DMS79 treated with DMSO at 0.1 percent for 48 hours (cell line): Measurements from ENCODE around the gene CCDC68.
"Not testable (repeated sequence)": the region's sequence is repeated elsewhere in the genome, so short reads cannot be mapped to it uniquely, and the experiment has no call there.

ENCODE experiments used
- DNase-seq: peaks from one replicate; lab custom pipeline; 2025; lab: John Stamatoyannopoulos, UW

CCDC68 gene, protein sequence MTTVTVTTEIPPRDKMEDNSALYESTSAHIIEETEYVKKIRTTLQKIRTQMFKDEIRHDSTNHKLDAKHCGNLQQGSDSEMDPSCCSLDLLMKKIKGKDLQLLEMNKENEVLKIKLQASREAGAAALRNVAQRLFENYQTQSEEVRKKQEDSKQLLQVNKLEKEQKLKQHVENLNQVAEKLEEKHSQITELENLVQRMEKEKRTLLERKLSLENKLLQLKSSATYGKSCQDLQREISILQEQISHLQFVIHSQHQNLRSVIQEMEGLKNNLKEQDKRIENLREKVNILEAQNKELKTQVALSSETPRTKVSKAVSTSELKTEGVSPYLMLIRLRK

DNA sequence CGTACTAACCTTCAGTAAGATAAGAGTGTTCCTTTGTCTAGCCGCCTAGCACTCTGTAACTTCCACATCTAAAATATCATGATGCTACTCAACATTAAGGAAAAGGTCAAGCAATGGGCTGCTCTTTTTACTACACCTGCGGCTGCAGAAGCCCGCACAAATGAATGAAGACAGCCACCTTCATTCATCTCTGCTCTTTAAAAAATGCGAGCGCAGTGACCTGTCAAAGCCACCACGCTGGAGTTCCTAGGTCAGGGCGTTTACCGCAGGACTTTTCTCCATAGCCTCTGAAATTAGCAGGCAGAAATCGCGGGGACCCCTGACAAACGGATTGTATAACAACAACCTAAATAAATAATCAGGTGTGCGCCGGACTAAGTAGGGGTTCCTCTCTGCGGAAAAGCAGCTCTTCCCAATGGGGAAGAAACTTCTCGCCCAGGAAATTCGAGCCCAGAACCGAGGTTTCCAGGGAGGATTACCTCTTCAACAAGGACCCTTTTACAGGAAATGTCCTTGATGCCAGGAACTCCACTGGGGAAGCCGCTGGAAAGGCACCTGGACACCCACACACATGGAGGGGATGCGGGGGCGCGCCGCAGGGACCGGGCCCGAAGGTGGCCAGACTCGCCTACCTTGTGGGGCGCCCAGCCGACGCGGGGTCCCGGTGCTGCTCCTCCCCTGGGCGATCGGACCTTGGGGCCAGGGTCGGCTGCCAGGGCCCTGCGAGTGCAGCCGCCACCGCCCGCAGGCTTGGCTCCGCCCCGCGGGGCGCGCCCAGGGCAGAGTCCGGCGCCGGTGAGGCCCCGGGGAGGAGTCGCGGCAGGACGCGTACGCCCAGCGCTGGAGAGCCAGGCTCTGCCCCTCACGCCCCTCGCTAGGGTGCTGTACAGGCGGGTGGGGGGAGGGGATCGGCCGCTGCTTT lies at the start of gene CCDC68:
Gene CCDC68 (minus strand): TSS at position 758 of the 922 bp plus-strand sequence. CDS start 16,670 bp downstream, outside the sequence.
- DNase-seq = no peak

DNA sequence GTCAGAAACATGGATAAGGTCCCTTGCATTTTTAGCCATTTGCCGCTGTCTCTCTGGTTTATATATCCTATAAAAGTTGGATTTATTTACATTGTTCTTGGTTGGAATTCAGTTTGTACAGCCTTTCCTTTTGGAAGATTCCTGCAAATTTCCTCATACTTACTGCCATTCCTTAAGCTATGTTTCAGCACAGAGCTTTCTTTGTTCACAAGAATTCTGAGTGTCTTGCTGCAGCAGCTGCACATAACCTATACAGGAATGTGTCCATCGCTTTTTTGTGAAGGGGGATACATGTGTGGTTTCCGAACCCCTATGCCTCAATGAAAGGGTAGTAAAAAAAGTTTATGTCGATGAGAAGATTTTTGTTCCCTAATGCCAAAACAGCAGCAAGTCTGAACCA lies 48.3 kb upstream of the CCDC68 start:
- DNase-seq = no peak

DNA sequence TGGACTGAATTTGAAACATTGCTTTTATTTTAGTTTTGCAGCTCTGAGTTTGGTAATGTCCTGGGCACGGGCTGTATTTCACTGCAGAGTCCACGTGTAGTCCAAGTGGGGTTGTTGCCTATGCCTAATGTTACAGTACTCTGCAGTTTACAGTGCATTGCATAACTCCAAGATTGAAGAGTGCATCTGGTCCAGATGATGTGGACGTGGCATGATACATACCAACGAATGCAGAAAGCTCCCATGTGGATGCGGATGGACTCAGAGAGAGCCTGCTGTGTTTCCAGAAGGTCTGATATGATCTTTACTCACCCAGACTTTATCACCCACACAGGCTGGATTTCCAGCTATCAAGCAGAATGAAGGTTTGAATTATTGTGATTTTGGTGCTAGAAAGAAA lies 44.4 kb upstream of the CCDC68 start:
- no peak for DNase-seq

- no peak for DNase-seq
These were observed 43.0 kb upstream of the CCDC68 start for GRCh38 chr18:55002261-55002660.

- peak; percentile 45 for DNase-seq
These were observed 42.2 kb upstream of the CCDC68 start for GRCh38 chr18:55001394-55002024.

GRCh38 chr18:55000529-55000928 lies 41.3 kb upstream of the CCDC68 start:
- DNase-seq = peak; percentile 70

DNA sequence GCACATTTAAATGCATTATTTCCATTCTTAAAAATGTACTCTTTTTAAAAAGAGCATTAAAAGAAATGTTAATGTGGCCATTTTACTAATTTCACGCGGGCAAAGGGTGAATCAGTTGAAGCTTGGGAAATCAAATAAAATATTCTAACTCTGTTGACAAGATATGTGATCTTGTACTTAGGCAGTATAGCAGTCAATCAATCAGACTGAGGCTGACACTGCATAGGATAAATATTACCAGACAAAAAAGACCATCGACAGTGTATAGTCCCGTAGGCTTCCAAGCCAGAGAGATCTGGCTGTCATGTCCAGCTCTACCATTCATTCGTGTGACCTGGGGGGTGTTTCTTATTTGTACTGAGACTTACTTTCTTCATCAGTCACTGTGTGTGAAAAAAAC lies 39.8 kb upstream of the CCDC68 start:
- no peak for DNase-seq

- DNase-seq = no peak
These were observed 36.3 kb upstream of the CCDC68 start for GRCh38 chr18:54995421-54996143.

- DNase-seq = no peak
These were observed 32.7 kb upstream of the CCDC68 start for GRCh38 chr18:54991981-54992380.

GRCh38 chr18:54984908-54985307 lies 25.6 kb upstream of the CCDC68 start:
- DNase-seq = no peak

DNA sequence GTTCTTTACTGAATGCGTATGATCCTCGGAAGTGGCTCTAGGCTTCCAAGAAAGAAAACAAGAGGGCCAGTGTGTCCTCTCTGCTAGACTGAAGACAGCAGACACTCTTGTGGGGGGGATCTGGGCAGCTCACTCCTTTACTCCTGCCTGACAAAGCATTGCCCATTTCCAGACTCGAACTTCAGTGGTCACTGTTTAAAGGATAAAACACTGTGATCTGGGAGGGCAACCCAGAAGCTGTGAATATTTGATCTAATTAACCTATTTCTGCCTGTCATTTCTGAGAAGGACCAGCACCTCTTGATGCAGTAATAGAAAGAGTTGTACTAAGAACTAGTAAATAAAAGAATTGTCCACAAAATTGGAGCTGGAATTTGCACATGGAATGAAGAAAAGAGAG lies 24.5 kb upstream of the CCDC68 start:
- no peak for DNase-seq

DNA sequence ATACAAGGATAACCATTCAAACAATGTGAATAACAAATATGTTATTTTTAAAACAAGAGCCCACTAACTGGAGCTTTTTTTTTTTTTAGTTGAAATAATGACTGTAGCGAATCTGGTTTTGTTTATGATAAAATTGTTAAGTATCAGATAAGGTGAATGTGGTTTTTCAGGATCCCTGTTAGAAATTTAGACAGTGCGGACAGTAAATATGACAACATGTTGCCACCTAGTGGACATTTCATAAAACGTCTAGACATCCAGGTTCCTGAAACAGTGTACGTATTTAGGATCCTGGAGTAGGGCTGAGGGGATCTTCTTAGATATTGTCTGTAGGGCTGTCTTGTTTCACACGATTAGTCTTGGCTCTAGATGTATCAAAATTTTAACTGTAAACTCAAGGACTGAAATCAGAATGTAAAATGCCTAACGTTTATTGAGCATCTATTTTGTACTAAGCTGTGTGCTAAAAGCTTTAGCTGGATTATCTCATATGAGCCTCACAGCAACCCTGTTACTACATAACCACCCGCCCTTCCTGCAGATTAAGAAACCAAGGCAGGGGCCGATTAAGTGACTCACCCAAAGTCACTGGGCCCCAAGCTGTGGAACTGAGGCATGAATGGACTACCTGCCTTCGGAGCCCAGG lies 23.9 kb upstream of the CCDC68 start:
- peak; percentile 6 for DNase-seq

GRCh38 chr18:54981076-54981475 lies 21.8 kb upstream of the CCDC68 start:
- DNase-seq = no peak

GRCh38 chr18:54975598-54975997 lies 16.3 kb upstream of the CCDC68 start:
- DNase-seq = no peak

GRCh38 chr18:54973046-54973445 lies 13.8 kb upstream of the CCDC68 start:
- no peak for DNase-seq

GRCh38 chr18:54968807-54969206 lies 9.5 kb upstream of the CCDC68 start:
- no peak for DNase-seq

- DNase-seq = not testable (repeated sequence)
These were observed 9.0 kb upstream of the CCDC68 start for GRCh38 chr18:54968237-54968636.

DNA sequence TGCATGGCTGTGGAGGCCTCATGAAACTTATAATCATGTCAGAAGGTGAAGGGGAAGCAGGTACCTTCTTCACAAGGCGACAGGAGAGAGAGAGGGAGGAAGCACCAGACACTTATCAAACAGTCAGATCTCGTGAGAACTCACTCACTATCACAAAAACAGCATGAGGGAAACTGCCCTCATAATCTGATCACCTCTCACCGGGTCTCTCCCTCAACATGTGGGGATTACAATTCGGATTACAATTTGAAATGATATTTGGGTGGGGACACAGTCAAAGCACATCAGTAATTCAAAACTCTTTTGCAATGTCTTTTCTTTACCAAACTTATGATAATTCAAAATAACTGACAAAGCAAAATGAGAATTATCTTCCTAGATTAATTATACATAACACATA lies 8.5 kb upstream of the CCDC68 start:
- no peak for DNase-seq

GRCh38 chr18:54964741-54965140 lies 5.5 kb upstream of the CCDC68 start:
- no peak for DNase-seq

DNA sequence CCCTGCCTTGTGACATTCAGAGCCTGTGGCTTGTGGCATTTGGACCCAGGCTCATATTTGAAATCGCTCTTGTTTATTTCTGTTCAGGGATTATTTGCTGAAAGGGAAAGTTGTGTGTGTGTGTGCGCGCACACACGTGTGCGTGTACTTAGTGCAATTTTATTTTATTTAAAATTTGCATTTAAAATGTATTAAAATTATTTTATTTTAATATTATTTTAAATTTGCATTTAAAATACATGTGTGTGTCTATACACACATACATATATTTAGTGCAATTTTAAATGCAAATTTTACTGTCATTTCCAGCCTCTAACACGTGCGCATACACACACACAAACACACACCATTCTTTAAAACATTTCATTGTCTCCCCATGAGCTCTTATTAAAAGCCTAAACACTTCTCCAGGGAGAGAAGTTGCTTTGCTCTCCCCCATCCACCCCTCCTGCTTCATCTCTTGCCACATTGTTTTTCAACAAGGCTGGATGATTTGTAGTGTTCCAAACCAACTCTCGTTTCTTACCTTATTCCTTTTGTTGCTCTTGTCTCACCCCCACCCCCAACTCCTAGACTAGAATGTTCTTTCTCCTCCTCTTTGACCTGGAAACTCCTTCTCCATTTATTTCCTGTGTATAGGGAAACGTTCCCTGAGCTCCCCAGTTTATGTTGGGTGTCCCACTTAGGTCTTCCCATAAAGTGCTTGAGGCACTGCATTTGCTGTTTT lies 3.8 kb upstream of the CCDC68 start:
- no peak for DNase-seq

- no peak for DNase-seq
These were observed 2.6 kb upstream of the CCDC68 start for GRCh38 chr18:54961868-54962267.
